ENCODE measurements around the gene NRXN3.

GRCh38 chr14:78885884-78886283 is 715.7 kb downstream of the NRXN3 start:
- no peak for TF ChIP-seq CTCF (IDR thresholded peaks at IDR 0.05; ENCODE audit: poor library complexity, severe bottlenecking)
- TF ChIP-seq MXI1 (conservative IDR thresholded peaks at IDR 0.05; ENCODE audit: poor library complexity, severe bottlenecking): no peak
- no peak for TF ChIP-seq RAD21 (conservative IDR thresholded peaks at IDR 0.05)
- TF ChIP-seq EP300 (conservative IDR thresholded peaks at IDR 0.05; ENCODE audit: poor library complexity, severe bottlenecking): no peak
- TF ChIP-seq EZH2 (IDR thresholded peaks at IDR 0.05; ENCODE audit: borderline replicate concordance, insufficient read depth, low read length, poor library complexity, severe bottlenecking): no peak
- TF ChIP-seq SMC3 (conservative IDR thresholded peaks at IDR 0.05; ENCODE audit: poor library complexity): no peak
